Gastrocnemius medialis (tissue), 4 donors: ENCODE results near the gene RFPL2. TPM values are rescaled to one million over a fixed set of nuclear protein-coding genes. Genes with fewer than 3 reads are reported as not detected.
A peak's percentile ranks its signal among the peaks of the same experiment; 100 is the strongest.

Experiments used
- ATAC-seq, 2 donors: fragments of 150-250 bp; one replicate each; pipeline ENCODE4 v1.9.1; 2016
- DNase-seq, 2 donors: peaks; one replicate each; pipeline ENCODE4 v3.0.0-alpha.2; 2019
- H3K27ac ChIP-seq, 4 donors: fragments of 200-600 bp; sonication (generic); 1 replicate in 1 of 4; 2 replicates in 3 of 4; pipeline ENCODE4 v1.5.1; 2016 to 2018; ENCODE audit warnings: mild to moderate bottlenecking in 2 of 4, moderate library complexity in 1 of 4
- H3K27me3 ChIP-seq, 3 donors: fragments of 200-600 bp; sonication (generic) in 2 of 3; 1 replicate in 1 of 3; 2 replicates in 2 of 3; pipeline versions ENCODE4 v1.5.1 to v1.6.0; 2016 to 2019; ENCODE audit warnings: mild to moderate bottlenecking in 1 of 3, moderate library complexity in 1 of 3
- H3K36me3 ChIP-seq, 2 donors: fragments of 200-600 bp; sonication (generic) in 1 of 2; one replicate each; pipeline ENCODE4 v1.5.1; 2017 to 2018
- H3K4me1 ChIP-seq, 2 donors: fragments of 200-600 bp; sonication (generic) in 1 of 2; one replicate each; pipeline ENCODE4 v1.5.1; 2016 to 2017; ENCODE audit warnings: mild to moderate bottlenecking in 2 of 2
- H3K4me3 ChIP-seq, 4 donors: fragments of 200-600 bp; sonication (generic) in 3 of 4; 1 replicate in 1 of 4; 2 replicates in 3 of 4; pipeline ENCODE4 v1.5.1; 2016 to 2019; ENCODE audit warnings: mild to moderate bottlenecking in 2 of 4
- H3K9me3 ChIP-seq, 3 donors: fragments of 200-600 bp; sonication (generic) in 2 of 3; 1 replicate in 1 of 3; 2 replicates in 2 of 3; pipeline ENCODE4 v1.5.1; 2016 to 2019
- POLR2A ChIP-seq, 2 donors: fragments of 450-650 bp; IDR thresholded peaks; one replicate each; pipeline ENCODE4 v1.6.1; 2017; ENCODE audit warnings: antibody characterized with exemption in 2 of 2, mild to moderate bottlenecking in 2 of 2, moderate library complexity in 2 of 2
- in situ Hi-C, 4 donors: fragments of 200-750 bp; cut with MboI; loops; one replicate each; pipeline versions ENCODE4 v1.15.0 to v1.8.0; 2017; ENCODE audit warnings: low sequenced_read_pairs in 4 of 4
- intact Hi-C: fragments of 100-400 bp; cut with DNase I; formaldehyde crosslinking; loops from one replicate; pipeline ENCODE4 v1.15.1; 2023; ENCODE audit warnings: low total_unique reads
- total RNA-seq, 4 donors: library from RNA; depleted of rRNA; stranded (reverse); fragments of >200 nt; gene quantifications; one replicate each; pipeline versions ENCODE4 v1.1.0 to v1.2.3, GENCODE V29; 2016
- TF ChIP-seq, protein P1 (sequence below), 5 experiments: fragments of 450-650 bp in 3 of 5; fragments of 200-600 bp in 2 of 5; sonication (generic) in 2 of 5; IDR thresholded peaks in 4 of 5; conservative IDR thresholded peaks in 1 of 5; 1 replicate in 4 of 5; 2 replicates in 1 of 5; pipeline ENCODE4 v1.5.1; 2016 to 2019; ENCODE audit warnings: antibody characterized with exemption in 5 of 5, mild to moderate bottlenecking in 3 of 5, moderate library complexity in 3 of 5

Gene RFPL2
- total RNA-seq, 4 donors from 2014 or later: not detected

- DNase-seq (no peak), ATAC-seq (no peak)
- intact Hi-C loops (no loop called here), in situ Hi-C loops (no loop called here)
- Histone ChIP-seq H3K27me3 (peaks cover 6 to 17% (median 8%) of the 10 kb centered on the region in 3 donors), H3K27ac (no peak overlapping the region), H3K4me1 (peaks cover 0 to 4% of the 10 kb centered on the region in 2 donors), H3K36me3 (no peaks in the 10 kb centered on the region), H3K9me3 (no peaks in the 10 kb centered on the region), H3K4me3 (no peak overlapping the region)
- TF ChIP-seq, protein P1, sequence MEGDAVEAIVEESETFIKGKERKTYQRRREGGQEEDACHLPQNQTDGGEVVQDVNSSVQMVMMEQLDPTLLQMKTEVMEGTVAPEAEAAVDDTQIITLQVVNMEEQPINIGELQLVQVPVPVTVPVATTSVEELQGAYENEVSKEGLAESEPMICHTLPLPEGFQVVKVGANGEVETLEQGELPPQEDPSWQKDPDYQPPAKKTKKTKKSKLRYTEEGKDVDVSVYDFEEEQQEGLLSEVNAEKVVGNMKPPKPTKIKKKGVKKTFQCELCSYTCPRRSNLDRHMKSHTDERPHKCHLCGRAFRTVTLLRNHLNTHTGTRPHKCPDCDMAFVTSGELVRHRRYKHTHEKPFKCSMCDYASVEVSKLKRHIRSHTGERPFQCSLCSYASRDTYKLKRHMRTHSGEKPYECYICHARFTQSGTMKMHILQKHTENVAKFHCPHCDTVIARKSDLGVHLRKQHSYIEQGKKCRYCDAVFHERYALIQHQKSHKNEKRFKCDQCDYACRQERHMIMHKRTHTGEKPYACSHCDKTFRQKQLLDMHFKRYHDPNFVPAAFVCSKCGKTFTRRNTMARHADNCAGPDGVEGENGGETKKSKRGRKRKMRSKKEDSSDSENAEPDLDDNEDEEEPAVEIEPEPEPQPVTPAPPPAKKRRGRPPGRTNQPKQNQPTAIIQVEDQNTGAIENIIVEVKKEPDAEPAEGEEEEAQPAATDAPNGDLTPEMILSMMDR (IDR thresholded peaks at IDR 0.05 in 4 of 5, conservative IDR thresholded peaks at IDR 0.05 in 1 of 5): no peak
- no peak for TF ChIP-seq POLR2A (IDR thresholded peaks at IDR 0.05)
These were observed 3.8 kb upstream of the RFPL2 start for GRCh38 chr22:32208681-32209080.

GRCh38 chr22:32207971-32208480 lies 3.2 kb upstream of the RFPL2 start:
- peaks cover 0 to 5% of the 10 kb centered on the region in 2 donors for H3K4me1 ChIP-seq
- intact Hi-C loops (no loop called here), in situ Hi-C loops (no loop called here)
- no peaks in the 10 kb centered on the region for H3K36me3 ChIP-seq
- TF ChIP-seq POLR2A (IDR thresholded peaks at IDR 0.05): no peak
- TF ChIP-seq, protein P1 (IDR thresholded peaks at IDR 0.05 in 4 of 5, conservative IDR thresholded peaks at IDR 0.05 in 1 of 5): no peak
- no peak overlapping the region for H3K4me3 ChIP-seq
- ATAC-seq (no peak), DNase-seq (no peak)
- H3K27ac ChIP-seq: no peak overlapping the region
- H3K9me3 ChIP-seq: no peaks in the 10 kb centered on the region
- peaks cover 11 to 23% (median 15%) of the 10 kb centered on the region in 3 donors for H3K27me3 ChIP-seq

GRCh38 chr22:32206774-32207758 lies 2.2 kb upstream of the RFPL2 start:
- H3K4me1 ChIP-seq: peaks cover 0 to 5% of the 10 kb centered on the region in 2 donors
- no peak overlapping the region for H3K27ac ChIP-seq
- intact Hi-C loops: no loop called here
- no peak overlapping the region for H3K4me3 ChIP-seq
- in situ Hi-C loops: no loop called here
- no peaks in the 10 kb centered on the region for H3K36me3 ChIP-seq
- peaks cover 13 to 32% (median 19%) of the 10 kb centered on the region in 3 donors for H3K27me3 ChIP-seq
- TF ChIP-seq, protein P1 (IDR thresholded peaks at IDR 0.05 in 4 of 5, conservative IDR thresholded peaks at IDR 0.05 in 1 of 5): peak in 4 of 5 experiments; percentile 14 to 38 (median 16)
- TF ChIP-seq POLR2A (IDR thresholded peaks at IDR 0.05): no peak
- ATAC-seq: no peak
- no peaks in the 10 kb centered on the region for H3K9me3 ChIP-seq
- DNase-seq: no peak

DNA sequence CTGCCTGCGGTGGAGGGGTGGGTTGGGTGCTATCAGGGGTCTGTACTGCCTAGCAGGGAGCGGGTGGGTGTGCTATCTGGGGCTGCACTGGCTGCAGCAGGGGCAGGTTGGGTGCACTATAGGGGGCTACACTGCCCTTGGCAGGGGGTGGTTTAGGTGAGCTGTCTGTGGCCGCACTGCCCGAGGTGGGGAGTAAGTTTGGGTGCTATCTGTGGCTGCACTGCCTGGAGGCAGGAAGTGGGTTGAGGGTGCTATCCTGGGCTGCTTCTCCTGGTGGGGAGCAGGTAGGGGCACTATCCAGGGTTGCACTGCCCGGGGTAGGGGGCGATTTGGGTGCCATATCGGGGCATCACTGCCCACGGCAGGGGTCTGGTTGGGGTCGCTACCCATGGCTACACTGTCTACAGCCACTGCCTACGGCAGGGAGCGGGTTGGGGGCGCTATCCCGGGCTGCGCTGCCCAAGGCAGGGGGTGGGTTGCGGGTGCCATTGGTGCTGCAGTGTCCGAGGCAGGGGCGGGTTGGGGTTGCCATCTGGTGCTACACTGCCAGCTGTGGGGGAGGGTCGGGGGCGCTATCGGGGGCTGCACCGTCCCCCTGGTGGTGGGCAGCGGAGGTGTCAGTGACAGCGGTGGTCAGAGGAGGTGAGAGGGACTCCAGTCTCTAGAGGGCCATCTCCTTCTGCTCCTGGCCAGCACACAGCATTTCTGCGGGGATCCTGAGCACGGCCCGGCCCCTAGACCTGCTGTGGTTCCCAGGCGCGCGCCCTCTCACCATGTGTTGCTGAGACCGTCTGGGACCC lies 1.3 kb upstream of the RFPL2 start:
- ATAC-seq (no peak), DNase-seq (no peak)
- intact Hi-C loops (no loop called here), in situ Hi-C loops (no loop called here)
- TF ChIP-seq, protein P1 (IDR thresholded peaks at IDR 0.05 in 4 of 5, conservative IDR thresholded peaks at IDR 0.05 in 1 of 5): no peak
- TF ChIP-seq POLR2A (IDR thresholded peaks at IDR 0.05): no peak
- Histone ChIP-seq H3K36me3 (no peaks in the 10 kb centered on the region), H3K9me3 (no peaks in the 10 kb centered on the region), H3K27me3 (peaks cover 13 to 32% (median 19%) of the 10 kb centered on the region in 3 donors), H3K4me3 (no peak overlapping the region), H3K4me1 (peaks cover 0 to 5% of the 10 kb centered on the region in 2 donors), H3K27ac (no peak overlapping the region)
